Melanocyte of skin (primary cell): Measurements from ENCODE around the gene TALDO1. TPM values are rescaled to one million over a fixed set of nuclear protein-coding genes. Genes with fewer than 3 reads are reported as not detected.

ENCODE experiments used
- small RNA-seq, 2 donors: library from RNA; depleted of rRNA; stranded (forward); fragments of <200 nt; gene quantifications; one replicate each; pipeline ENCODE3, GENCODE V24; 2012
- total RNA-seq, 2 donors: library from RNA; depleted of rRNA; stranded (reverse); fragments of >200 nt; gene quantifications; 2 replicates each; pipeline ENCODE4 v1.2.3, GENCODE V29; 2012

Gene TALDO1
- 100 to 1,000 TPM; 249 to 377 TPM for total RNA-seq

GRCh38 chr11:747158-748006 is at the start of gene TALDO1:
TALDO1 (plus strand) TSS chr11:747464; CDS start chr11:747482, 18 bp downstream.

DNA sequence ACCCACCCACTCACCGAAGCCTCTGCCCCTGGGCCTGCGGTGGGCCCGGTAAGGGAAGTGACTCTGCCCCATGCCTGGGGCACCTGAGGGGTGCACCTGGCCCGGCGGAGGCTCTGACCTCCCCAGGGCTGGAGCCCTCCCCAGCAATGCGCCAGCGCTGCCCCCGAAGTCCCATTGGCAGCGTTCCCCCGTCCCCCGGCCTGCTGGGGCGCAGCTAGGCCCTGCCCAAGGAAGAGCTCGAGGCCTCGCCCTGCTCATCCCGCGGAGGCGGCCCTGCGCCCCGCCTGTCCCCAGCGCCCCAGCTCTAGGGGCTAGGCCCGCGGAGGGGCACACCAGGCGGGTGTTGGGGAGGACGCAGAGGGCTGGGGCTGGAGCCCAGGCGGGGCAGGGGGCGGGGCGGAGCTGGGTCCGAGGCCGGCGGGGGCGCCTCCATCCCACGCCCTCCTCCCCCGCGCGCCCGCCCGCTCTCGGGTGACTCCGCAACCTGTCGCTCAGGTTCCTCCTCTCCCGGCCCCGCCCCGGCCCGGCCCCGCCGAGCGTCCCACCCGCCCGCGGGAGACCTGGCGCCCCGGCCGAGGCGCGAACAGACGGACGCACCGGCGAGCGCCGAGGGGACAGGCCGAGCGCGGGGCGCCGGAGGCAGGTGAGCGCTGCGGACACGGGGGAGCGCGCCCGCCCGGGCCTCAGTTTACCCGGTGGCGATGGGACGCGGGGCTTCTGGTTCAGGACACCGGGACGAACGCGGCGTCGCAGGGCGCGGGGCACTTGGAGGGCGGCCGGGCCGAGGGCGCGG is 41.4 kb upstream of the TALDO1 start, which contains the start of gene EPS8L2:
TSS of gene EPS8L2 (plus strand) at position 586 of the 793 bp plus-strand sequence. CDS start 3,177 bp downstream, outside the sequence.

DNA sequence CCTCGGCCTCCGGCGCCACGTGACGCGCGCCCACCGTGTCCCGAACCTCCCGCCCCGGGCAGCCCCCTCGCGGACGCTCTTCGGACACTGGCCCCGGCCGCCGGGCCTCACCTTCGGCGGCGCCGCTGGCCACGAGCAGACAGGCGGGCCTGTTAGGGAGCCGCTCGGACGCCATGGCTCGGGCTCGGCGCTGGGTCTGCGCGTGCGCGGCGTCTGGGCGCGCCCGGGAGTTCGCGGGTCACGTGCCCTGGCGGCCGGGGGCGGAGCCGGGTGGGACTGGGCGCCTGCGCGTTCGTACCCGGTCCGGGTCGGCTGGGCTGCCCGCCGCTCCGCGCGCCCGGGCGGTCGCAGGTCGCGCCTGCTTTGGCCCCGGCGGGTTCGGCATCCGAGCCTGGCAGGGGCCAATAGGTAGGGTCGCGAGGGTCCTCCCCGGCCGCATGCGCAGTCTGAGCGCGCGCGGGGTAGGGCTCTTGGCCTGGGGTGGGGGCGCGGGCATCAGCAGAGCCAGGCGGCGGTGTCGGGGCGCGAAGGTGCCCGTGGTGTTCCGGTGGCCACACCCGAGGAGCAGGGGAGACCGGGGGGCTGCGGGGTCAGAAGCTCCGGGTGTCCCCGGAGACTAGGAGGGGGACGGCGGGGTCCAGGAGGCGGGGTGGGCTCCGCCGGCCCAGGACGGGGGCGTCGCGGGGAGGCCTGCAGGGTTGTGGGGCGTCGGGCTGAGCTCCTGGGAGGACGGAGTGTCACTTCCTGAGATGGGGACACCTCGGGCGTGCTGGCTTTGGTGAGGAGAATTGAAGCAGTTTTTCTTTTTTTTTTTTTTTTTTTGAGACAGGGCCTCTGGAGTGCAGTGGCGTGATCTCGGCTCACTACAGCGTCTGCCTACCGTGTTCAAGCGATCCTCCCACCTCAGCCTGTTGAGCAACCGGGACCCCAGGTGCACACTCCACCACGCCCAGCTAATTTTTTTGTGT is 30.3 kb downstream of the TALDO1 start, which contains the start of gene GATD1:
TSS of gene GATD1 (minus strand) at position 200 of the 968 bp plus-strand sequence. CDS start at position 175, 25 bp downstream.

DNA sequence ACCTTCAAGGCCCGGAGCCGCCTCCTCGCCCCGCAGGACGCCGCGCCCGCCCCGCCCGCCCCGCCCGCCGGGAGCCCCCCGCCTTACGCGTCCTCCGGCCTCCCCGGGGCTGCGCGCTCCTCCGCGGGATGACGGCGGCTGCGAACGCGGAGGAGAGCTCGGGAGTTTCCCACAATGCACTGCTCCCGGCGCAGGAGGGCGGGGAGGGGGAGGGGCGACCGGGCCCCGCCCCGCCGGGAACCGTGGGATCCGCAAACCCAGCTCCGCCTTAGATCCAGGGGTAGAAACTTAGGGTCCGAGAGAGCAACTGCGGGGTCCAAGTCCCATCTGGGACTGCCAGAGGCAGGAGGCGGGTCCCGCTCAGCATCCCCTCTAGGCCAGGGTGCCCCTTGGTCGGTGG is 42.7 kb downstream of the TALDO1 start, which contains the start of gene CEND1:
TSS of gene CEND1 (minus strand) at position 148 of the 400 bp plus-strand sequence. CDS start 1,514 bp downstream, outside the sequence.

DNA sequence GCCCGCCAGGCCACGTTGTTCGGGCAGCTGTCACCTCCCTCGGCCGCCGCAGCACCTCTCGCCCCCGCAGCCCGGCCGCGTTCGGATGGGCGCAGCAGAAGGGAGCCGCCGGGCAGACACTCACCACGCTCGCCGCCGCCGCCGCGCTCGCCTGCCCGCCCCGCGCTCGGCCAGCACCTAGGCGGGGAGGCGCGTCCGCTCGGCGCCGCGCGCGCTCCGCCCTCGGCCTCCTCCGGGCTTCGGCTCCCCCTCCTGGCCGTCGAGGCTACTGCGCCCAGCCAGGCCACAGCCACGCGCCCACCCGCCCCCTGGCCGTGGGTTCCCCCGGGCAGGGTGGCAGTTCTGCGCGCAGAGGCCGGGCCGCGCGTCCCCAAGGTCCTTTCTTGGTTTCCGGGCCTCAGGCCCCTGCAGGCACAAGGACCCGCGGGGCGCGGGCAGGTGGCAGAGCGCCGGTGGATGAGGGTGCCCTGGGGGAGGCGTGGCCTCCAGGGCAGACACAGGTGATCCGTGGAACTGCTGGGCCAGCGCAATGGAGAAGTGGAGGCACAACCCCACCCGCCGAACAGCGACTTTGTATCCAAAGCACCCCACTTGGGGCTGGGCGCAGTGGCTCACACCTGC is 50.9 kb downstream of the TALDO1 start, which contains the start of gene SLC25A22:
TSS of gene SLC25A22 (minus strand) at position 189 of the 621 bp plus-strand sequence. CDS start 3,275 bp downstream, outside the sequence.

GRCh38 chr11:809287-810039 is 62.2 kb downstream of the TALDO1 start, which contains the start of gene RPLP2:
RPLP2 (plus strand) TSS chr11:809967; CDS start chr11:810235, 268 bp downstream.

Small RNA genes lying within 50 kb of the gene (small RNA-seq; reads per million reads assigned to genes)
- gene SNORA52, result 0 reads per million in 2 donors

Other genes with a start within 250 kb of the TALDO1 start
- gene RNH1, start 240.2 kb upstream of the TALDO1 start, total RNA-seq, result 100 to 1,000 TPM; 203 to 262 TPM
- gene HRAS, start 211.9 kb upstream of the TALDO1 start, total RNA-seq, result 10 to 100 TPM; 29.6 to 64.6 TPM
- gene LRRC56, start 209.9 kb upstream of the TALDO1 start, total RNA-seq, result under 1 TPM; under 0.01 to 0.33 TPM
- 1 to 10 TPM in 1 of 2 donors, under 1 TPM in 1; 0.67 to 1.4 TPM for gene LMNTD2, start 186.7 kb upstream of the TALDO1 start, total RNA-seq
- gene RASSF7, start 186.5 kb upstream of the TALDO1 start, total RNA-seq, result 1 to 10 TPM; 2.1 to 7.3 TPM
- 10 to 100 TPM; 21.7 to 32.3 TPM for gene PHRF1, start 171.0 kb upstream of the TALDO1 start, total RNA-seq
- gene IRF7, start 131.5 kb upstream of the TALDO1 start, total RNA-seq, result 100 to 1,000 TPM; 148 to 177 TPM
- gene CDHR5, start 122.5 kb upstream of the TALDO1 start, total RNA-seq, result not detected
- gene SCT, start 120.3 kb upstream of the TALDO1 start, total RNA-seq, result not detected
- not detected for gene DRD4, start 110.2 kb upstream of the TALDO1 start, total RNA-seq
- gene DEAF1, start 52.2 kb upstream of the TALDO1 start, total RNA-seq, result 10 to 100 TPM; 39.3 to 53.7 TPM
- gene TMEM80, start 51.6 kb upstream of the TALDO1 start, total RNA-seq, result 10 to 100 TPM in 1 of 2 donors, 1 to 10 TPM in 1; 7.0 to 15.1 TPM
- 10 to 100 TPM; 26.3 to 30.6 TPM for gene EPS8L2, start 41.2 kb upstream of the TALDO1 start, total RNA-seq
- gene GATD1, start 30.0 kb downstream of the TALDO1 start, total RNA-seq, result 10 to 100 TPM; 34.0 to 42.0 TPM
- not detected for gene CEND1, start 42.6 kb downstream of the TALDO1 start, total RNA-seq
- 10 to 100 TPM in 1 of 2 donors, 1 to 10 TPM in 1; 8.6 to 24.3 TPM for gene SLC25A22, start 50.8 kb downstream of the TALDO1 start, total RNA-seq
- 1 to 10 TPM; 5.9 to 7.3 TPM for gene PIDD1, start 57.8 kb downstream of the TALDO1 start, total RNA-seq
- 100 to 1,000 TPM; 243 to 415 TPM for gene RPLP2, start 62.5 kb downstream of the TALDO1 start, total RNA-seq
- gene PNPLA2, start 71.5 kb downstream of the TALDO1 start, total RNA-seq, result 10 to 100 TPM; 20.0 to 21.0 TPM
- gene CRACR2B, start 80.5 kb downstream of the TALDO1 start, total RNA-seq, result under 1 TPM in 1 of 2 donors, not detected in 1; 0.67 TPM
- 100 to 1,000 TPM; 125 to 137 TPM for gene CD151, start 85.5 kb downstream of the TALDO1 start, total RNA-seq
- 100 to 1,000 TPM in 1 of 2 donors, 10 to 100 TPM in 1; 76.7 to 109 TPM for gene POLR2L, start 95.1 kb downstream of the TALDO1 start, total RNA-seq
- gene TSPAN4, start 95.4 kb downstream of the TALDO1 start, total RNA-seq, result 100 to 1,000 TPM; 119 to 179 TPM
- gene CHID1, start 163.3 kb downstream of the TALDO1 start, total RNA-seq, result 10 to 100 TPM; 20.6 to 39.3 TPM
- 10 to 100 TPM; 31.3 to 37.2 TPM for gene AP2A2, start 178.4 kb downstream of the TALDO1 start, total RNA-seq